GM21390 (cell line): ENCODE measurements around the gene DSC3.
A peak's percentile ranks its signal among the peaks of the same experiment; 100 is the strongest.

Experiments used
- ATAC-seq: cut with Tn5 transposase; IDR thresholded peaks from one replicate; pipeline ENCODE4 v1.9.1; 2021; ENCODE audit not compliant: unreplicated experiment

Gene DSC3

DNA sequence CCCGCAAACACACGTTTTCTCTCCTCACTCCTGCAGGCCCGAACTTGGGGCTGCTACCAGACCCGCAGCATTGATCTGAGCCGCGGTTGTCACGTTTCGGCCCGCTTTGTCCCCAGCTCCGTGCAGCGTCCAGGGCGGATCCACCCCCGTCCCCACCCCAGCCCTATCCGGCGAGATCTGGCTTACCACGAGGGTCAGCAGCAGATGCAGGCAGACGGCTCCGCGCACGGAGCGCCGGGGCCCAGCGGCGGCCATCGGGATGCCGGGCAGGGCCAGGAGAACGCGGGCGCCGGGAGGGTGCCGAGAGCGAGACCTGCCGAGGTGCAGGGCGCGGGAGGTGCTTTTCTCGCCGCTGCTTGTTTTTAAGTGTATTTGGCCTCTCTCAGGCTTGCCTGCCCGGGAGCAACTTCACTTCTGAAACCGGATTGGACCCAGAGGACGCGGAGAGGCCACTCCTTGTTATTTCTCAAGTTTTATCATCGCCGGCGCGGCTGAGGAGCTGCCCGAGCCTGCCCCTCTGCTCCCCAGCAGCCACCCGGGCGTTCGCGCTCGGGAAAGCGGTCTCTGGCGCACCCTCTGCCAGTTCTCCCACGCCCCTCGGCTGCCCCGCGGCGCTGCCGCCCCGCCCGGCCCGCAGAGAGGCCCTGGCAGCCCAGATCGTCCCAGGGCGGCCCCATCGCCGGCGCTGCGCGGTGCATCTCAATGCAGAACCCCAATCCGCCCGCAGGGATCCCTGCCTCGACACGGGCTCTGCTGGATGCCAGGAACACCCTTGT, at the start of gene DSC3:
DSC3 (minus strand) TSS at position 337 of the 776 bp plus-strand sequence; CDS start at position 255, 82 bp downstream.
- ATAC-seq: no peak

DNA sequence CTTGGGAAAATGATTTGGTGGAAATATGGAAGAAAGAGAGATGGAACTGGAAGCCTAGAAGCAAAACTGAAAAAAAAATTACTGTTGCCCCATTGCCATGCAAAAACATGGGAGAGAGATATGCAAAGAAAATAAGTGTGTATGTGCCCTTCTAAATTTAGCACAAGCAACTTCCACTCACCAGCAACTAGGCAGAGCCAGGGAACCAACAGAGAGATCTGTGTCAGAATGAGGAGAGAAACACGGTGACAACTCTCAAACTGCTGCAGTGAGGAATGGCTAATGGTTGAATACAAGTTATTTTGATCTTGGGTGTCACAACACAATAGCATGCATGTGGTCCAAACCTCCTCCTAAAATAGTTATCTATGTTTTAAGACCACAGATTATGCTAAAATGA, 48.8 kb upstream of the DSC3 start:
- no peak for ATAC-seq

GRCh38 chr18:31088532-31088931, 46.0 kb upstream of the DSC3 start:
- no peak for ATAC-seq

GRCh38 chr18:31079973-31080372, 37.4 kb upstream of the DSC3 start:
- no peak for ATAC-seq

DNA sequence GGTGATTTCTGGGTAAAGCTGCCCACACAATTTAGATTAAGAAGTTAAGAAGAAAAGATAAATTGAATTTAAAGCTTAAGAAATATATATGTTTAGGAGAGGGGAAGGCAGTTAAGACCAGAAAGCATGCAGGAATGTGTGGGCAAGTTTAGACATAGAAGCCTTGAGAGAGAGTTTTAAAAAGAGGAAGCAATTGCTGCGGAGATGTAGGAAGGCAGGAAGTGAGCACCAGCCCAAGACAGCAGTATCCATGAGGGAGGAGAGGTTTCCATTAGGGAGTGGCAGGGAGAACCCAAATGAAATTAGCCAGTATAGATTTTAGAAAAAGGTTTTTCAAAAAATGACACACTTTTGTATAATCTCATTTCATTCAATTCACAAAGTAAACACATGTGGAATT, 35.3 kb upstream of the DSC3 start:
- ATAC-seq: no peak

DNA sequence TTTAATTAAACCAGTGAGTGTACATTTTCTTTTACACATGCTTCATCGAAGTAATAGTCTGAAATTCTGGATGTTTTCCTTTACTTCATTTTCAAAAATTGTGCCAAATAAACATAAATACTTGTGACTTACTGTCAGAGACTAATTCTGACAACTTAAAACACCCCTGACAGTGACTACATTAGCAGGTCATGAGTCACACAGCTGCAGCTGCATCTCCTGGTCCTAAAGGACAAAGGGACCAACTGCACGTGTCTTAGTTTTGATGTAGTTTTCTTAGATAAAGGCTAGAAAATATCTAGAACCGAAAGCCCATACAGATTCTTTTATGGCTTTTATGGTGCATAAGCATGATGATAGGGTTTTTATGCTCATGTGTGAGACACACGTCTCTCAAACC, 29.6 kb upstream of the DSC3 start:
- no peak for ATAC-seq

- ATAC-seq: no peak
Measured at GRCh38 chr18:31070206-31070605, 27.7 kb upstream of the DSC3 start.

GRCh38 chr18:31066266-31066665, 23.7 kb upstream of the DSC3 start:
- no peak for ATAC-seq

DNA sequence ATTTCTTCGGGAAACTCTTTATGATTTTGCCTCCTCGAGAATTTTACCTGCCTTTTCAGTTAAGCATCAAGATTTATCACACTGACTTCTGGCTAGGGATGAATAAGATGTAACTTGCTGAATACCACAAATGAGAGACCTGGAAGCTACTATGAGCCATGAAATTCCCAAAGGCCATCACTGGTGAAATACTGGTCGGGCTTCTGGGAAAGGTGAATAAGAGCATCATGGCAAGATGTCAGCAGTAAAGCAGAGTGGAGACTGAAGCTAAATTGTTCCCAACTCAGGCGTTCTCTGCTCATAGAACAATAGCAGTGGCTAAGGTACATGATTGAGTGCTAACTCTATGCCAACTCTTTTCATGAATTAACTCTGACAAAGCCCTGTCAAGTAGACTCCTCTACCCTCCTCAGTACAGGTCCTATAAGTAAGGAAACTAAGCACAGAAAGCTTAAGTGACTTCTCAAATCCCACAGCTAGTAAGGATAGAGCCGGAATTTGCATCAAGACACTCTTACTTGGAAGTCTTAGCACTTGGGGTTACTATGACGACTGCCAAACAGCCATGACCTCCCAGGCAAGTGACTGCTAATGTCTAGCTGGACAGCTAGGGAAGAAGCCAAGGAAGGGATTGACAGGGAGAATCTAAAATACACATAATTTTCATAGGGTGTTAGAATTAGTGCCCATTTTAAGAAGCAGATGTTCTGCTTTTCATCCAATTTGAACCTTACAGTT, 22.7 kb upstream of the DSC3 start:
- no peak for ATAC-seq

DNA sequence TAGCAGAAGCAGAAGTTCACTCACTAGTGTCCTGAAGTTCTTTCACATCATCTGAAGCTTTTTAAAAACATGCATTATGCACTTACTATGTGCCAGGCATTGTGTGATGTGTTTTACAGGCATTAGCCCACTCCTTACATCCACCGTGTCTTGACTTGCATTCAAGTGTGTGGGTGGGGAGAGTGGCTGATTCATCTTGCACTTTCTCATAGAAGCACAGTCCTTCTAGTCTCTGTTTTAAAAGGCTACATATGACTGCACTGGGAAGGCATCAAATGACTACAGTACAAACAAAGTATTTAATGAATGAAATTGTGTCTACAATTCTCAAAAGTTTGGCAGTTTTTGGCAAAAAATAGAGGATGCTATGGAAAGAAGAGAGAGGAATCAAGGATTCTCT, 21.6 kb upstream of the DSC3 start:
- peak; percentile 71 for ATAC-seq

GRCh38 chr18:31061945-31062344, 19.4 kb upstream of the DSC3 start:
- ATAC-seq: no peak

DNA sequence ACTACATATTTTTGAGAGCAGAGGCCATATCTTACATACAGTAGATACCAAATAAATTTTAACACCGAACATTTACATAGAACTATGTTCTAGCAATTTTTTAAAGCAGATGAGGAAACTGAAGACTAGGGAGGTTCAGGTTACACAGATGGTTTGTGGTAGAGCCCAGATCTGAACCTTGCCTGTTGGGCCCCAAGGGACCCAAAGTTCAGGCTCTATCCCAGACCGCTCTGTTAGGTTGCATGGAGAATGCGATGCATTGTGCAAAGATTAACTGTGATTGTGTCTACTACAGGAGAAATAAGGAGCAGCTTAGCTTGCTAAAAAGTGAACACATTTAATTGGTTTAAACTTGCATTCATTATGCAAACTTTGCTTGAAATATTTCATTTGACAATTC, 16.4 kb upstream of the DSC3 start:
- no peak for ATAC-seq

- no peak for ATAC-seq
Measured at GRCh38 chr18:31057917-31058316, 15.4 kb upstream of the DSC3 start.

DNA sequence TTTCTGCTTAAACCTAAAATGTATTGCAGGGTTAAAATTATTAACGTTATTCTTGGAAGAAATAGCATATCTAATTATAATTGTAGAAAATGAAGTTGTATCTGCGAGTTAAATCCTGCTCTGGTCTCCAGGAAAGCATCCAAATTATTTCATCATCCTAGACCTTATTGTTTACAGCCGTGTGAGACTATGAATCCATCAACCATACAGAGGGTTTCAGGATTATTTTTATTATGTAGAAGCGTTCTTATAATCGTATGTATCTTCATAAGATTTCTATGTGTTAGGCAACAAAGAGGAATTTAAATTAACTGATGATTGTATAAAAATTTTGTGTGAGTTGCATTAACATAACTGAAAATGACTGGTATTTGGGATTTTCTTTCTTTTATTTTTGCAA, 14.5 kb upstream of the DSC3 start:
- ATAC-seq: no peak

DNA sequence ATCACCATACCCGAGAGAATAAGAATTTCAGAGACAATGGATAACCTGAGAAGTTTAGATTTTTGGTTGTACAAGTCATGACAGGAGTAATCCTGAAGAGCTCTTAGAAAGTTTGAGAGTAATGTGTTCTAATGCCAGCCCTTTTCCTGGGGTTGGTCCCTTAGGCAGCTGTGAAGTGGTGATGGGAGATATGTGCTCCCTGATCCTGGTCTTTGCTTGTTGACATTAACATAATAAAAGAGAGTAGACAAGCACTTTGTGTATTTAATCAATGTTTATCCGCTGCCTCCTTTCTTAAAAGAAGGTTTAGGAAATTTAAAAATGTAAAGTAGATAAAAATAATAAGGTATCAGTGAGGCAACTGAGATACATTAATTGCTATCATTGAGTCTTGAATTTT, 13.8 kb upstream of the DSC3 start:
- ATAC-seq: no peak

DNA sequence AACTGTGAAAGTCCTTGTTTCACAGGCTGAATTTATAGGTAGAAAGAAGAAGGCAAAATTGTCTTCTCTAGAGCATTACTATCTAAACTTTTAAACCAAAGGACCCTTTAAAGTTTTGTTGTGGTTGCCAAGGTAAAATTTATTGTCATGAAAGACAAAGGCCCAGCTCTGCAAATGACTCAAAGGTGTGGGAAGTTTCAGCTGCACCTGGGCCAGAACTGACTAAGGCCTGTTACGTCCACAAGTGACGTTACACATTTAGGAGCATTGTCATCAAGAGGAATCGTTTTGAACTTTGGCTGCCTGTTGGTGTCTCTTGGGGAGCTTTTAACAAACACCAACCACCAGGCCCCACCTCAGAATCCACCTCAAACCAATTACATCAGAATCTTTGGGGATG, 8.1 kb upstream of the DSC3 start:
- ATAC-seq: no peak

GRCh38 chr18:31049189-31049588, 6.6 kb upstream of the DSC3 start:
- no peak for ATAC-seq

GRCh38 chr18:31048216-31048615, 5.7 kb upstream of the DSC3 start:
- no peak for ATAC-seq

GRCh38 chr18:31046916-31047315, 4.4 kb upstream of the DSC3 start:
- ATAC-seq: no peak

- no peak for ATAC-seq
Measured at GRCh38 chr18:31045599-31045998, 3.1 kb upstream of the DSC3 start.

GRCh38 chr18:31044926-31045325, 2.4 kb upstream of the DSC3 start:
- ATAC-seq: no peak

- ATAC-seq: no peak
Measured at GRCh38 chr18:31043709-31044108, 1.2 kb upstream of the DSC3 start.

DNA sequence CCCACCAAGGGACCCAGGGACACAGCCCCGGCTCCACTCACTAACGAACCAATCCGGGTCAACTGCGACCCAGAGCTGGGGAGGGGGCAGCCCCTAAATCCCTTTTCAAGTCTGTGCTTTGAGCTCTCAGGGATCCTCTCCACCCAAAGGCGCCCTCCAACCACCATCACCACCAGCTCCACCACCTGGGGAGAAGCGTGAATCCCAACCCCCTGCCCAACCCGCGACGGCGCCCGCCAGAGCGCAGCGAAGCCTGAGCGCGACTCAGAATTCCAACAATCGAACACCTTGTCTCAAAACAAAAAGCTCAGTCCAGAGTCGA, 497 bp downstream of the DSC3 start:
- ATAC-seq: no peak
